ENCODE results near the gene SELENOI. TPM values are rescaled to one million over a fixed set of nuclear protein-coding genes. Genes with fewer than 3 reads are reported as not detected.

SELENOI gene, protein sequence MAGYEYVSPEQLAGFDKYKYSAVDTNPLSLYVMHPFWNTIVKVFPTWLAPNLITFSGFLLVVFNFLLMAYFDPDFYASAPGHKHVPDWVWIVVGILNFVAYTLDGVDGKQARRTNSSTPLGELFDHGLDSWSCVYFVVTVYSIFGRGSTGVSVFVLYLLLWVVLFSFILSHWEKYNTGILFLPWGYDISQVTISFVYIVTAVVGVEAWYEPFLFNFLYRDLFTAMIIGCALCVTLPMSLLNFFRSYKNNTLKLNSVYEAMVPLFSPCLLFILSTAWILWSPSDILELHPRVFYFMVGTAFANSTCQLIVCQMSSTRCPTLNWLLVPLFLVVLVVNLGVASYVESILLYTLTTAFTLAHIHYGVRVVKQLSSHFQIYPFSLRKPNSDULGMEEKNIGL
- 10.6 to 23.0 TPM (median 16.8 TPM) in 5 replicates for total RNA-seq (2022; extraction: Qiagen RNA extraction; ENCODE audit: low read depth)

DNA sequence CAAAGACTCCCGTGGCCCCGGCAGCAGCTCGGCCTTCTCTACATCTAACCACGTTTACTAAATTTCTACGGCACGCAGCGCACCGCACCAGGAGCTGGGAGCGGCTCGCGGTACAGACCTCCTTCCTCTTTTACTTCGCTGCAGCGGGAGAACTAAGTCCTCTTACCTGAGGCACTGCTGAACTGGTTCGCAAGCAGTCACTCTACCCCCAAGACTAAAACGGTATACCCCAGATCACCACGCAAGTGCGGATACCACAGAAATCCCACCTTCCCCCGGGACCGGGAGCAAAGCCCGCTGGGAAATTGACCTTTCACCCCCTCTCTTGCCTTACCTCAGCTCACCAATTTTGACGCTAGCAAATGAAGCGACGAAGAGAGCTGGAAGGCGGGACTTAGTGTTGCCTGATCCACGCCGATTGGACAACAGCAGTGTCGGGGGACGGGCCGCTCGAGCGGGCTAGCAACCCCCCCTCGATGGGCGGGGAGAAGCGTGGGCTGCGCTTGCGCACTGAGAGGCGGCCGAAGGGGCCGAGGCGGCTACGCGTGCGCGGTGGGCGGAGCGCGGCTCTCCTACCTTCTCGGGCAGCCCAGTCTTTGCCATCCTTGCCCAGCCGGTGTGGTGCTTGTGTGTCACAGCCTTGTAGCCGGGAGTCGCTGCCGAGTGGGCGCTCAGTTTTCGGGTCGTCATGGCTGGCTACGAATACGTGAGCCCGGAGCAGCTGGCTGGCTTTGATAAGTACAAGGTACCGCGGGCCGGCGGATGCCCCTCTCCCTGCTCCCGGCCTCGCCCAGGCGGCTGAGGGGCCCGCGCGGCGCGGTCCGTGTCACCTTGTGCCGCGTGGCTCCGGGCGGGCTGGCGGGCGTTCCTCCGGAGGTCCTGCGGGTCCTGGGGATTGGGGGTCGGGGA, at the start of gene SELENOI:
Gene SELENOI (plus strand): TSS at position 599 of the 909 bp plus-strand sequence. CDS start 90 bp downstream, at position 689.

DNA sequence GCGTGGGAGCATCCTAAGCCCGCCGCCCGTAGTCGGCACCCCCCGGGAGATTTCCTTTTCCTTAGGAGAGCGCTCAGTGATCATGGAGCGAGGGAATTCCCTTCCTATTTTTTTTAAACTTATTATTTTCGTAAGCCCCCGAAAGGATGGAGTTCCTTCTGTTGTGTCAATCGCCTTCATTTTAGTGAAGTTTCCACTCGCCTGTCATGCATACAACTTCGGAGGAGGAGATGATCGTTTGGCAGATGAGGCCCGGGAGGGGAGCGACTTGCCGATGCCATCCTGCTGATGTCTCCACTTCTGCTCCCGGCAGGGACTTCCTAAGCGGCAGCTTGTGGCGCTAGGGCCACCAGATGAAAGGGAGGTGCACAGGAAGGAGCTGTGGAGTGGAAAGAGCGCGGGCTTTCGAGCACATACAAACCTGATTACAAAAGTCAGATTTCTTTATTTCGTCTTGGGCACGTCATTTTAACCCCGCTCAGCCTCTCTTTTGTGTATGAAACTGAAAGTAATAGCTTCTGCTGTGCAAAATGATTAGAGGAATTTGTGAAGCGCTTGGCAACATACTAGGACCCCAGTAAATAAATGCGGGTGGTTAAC, 611 bp downstream of the SELENOI start, which contains the start of gene ADGRF3:
Gene ADGRF3 (minus strand): TSS at position 336 of the 600 bp plus-strand sequence. CDS start 555 bp downstream, outside the sequence.

DNA sequence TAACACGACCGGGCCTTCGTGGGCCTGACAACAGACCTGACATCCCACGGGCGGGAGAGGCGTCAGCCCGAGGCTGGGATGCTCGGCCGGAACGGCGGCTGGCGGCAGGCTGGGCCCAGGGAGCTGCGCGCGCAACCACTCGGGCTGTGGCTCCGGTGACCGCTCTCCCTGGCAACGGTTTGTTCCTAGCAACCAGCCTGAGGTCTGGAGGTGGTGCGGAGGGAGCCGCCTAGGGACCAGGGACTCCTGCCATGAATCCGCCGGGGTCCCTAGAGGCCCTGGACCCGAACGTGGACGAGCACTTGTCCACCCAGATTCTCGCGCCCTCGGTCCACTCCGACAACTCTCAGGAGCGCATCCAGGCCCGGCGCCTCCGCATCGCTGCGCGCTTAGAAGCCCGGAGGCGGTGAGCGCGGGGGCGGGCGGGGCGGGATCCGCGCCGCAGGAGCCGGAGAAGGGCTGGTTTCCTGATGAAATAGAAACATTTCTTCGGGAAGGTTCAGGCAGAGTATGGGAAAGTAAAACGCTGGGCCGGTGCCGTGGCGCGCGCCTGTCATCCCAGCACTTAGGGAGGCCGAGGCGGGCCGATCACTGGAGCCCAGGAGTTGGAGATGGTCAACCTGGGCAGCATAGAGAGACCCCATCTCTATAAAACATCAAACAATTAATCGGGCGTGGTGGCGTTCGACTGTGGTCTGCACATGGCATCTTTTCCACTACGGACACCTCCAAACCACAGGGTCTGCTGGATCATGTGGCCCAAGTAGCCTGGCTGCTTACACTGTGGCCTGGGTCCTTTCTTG, 56.0 kb downstream of the SELENOI start, which contains the start of gene DRC1:
Gene DRC1 (plus strand): TSS at position 182 of the 803 bp plus-strand sequence. CDS start 70 bp downstream, at position 252.

Other genes starting within 250 kb of the SELENOI start
- 5.6 to 10.3 TPM (median 7.7 TPM) in 5 replicates for gene GAREM2, start 173.1 kb upstream of the SELENOI start, total RNA-seq (2022; extraction: Qiagen RNA extraction; ENCODE audit: low read depth)
- 118 to 142 TPM (median 126 TPM) in 5 replicates for gene HADHA, start 101.5 kb upstream of the SELENOI start, total RNA-seq (2022; extraction: Qiagen RNA extraction; ENCODE audit: low read depth)
- 85.7 to 105 TPM (median 99.1 TPM) in 5 replicates for gene HADHB, start 101.2 kb upstream of the SELENOI start, total RNA-seq (2022; extraction: Qiagen RNA extraction; ENCODE audit: low read depth)
- gene ADGRF3, start 646 bp downstream of the SELENOI start, total RNA-seq (2022; extraction: Qiagen RNA extraction; ENCODE audit: low read depth) = 0.10 to 0.52 TPM in 2 of 5 replicates, not detected in the others
- gene DRC1, start 55.8 kb downstream of the SELENOI start, total RNA-seq (2022; extraction: Qiagen RNA extraction; ENCODE audit: low read depth) = 0.11 to 0.21 TPM (median 0.18 TPM) in 4 of 5 replicates, not detected in the other
- 0.06 to 0.21 TPM (median 0.07 TPM) in 5 replicates for gene OTOF, start 132.0 kb downstream of the SELENOI start, total RNA-seq (2022; extraction: Qiagen RNA extraction; ENCODE audit: low read depth)

Data from A549 treated with ZK216348 at 1 μM for 4 hours (cell line).